Hematopoietic multipotent progenitor cell treated with erythropoietin and hydrocortisone succinate and interleukin-3 and kit ligand, for 8 days (in vitro differentiated cells): ENCODE data around the gene KCNJ6.
"Not testable (repeated sequence)": the region's sequence is repeated elsewhere in the genome, so short reads cannot be mapped to it uniquely, and the experiment has no call there.

Source experiments
- DNase-seq: peaks from one replicate; pipeline ENCODE4 v3.0.0-alpha.2; 2015

Gene KCNJ6

DNA sequence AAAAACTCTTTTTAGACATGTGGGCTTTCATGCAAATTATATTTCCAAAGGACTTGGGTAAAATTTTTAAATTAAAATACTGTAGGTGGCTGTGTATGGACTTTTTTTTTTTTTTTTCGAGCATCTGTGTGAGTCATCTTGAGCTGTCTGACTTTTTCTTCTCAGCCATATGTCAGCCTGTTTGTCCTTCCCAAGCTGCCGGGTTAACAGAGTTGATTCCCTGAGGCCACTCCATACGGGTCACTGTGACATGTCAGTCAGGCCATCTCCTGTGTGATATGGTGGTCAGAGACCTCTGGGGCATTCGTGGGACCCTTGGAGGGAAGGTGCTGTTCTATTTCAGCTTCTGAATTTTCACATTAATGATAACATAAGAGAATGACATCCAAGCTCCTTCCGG, 148.3 kb downstream of the KCNJ6 start:
- DNase-seq, result no peak

DNA sequence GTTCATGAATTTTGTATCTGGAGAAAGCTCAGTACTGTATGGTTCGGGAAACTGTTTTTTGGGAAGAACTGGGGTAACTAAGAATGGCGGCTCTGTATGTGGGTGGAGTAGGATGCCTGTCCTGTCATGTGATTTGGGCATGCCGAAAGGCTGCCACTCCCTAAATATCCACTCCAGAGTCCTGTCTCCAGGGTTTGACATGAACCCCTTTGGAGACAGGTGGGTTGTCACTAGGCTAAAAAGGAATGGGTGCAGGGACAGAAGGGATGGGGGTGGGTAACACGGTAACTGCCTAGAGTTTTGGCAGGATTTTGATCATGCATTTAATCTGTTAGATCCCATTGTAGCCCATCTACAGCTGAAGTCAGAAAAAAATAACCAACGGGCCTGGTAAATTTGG, 150.1 kb downstream of the KCNJ6 start:
- DNase-seq, result no peak

DNA sequence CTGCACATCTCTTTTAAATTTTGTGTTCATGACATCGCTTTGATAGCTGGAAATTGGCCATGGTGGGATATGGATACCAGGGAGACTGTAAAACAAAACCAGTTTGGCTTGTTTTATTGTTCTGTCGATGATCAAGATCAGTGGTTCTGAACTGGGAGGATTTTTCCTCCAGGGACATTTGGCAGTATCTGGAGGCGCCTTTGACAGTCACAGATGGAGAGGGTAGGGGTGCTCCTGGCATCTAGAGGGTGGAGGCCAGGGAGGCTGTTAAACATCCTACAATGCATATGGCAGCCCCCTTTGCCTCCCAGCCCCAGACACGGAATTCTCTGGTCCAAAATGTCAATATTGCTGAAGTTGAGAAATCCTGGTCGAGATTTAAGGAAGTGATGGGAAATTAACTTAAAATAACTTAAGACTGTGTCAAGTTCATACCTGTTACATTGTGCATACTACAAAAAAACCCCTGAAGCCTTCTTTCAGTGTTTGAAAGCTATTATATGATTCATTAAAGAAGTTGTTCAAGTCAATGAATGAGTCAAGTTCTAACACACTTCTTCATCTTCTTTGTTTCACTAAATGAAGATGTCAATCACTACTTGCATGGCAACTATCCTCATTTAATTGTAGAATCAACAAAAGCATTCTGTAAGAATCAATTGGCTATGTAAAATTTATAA, 150.9 kb downstream of the KCNJ6 start:
- DNase-seq, result no peak

DNA sequence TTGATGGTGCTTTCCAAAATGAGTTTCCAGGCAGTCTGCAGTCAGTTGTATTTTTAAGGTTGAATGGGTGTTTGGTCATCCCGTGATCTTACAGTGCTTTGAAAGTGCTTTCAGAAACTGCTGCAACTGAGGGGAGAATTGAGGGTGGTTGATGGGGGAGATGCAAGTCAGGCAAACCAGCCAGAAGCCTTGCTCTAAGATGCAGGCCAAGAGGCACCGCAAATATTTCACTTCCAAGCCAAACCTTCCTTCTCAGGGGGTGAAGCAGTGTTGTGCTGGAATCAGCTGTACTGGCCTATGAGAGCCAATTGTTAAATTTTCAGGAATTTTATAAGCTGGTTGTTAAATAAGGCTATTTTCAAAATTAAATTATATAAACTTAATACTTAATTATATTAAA, 151.6 kb downstream of the KCNJ6 start:
- no peak for DNase-seq

DNA sequence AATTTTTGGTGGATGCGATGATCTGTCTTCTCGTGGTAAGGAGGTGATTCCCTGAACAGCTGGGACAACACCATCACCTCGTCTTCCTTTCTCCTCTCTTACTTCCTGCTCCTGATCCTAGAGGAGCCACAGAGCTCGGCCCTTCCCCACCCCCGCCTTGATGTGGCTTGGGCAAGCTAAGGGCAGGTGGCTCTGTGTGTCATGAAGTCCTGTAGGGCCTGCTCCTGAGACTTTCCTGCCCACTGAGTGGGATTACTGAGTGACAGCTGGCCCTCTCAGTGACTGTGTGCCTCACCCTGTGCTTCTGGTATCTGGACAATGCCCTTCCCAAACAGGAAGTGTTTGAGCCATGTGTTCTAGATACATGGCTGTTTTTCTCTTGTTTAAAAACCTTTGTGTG, 153.0 kb downstream of the KCNJ6 start:
- no peak for DNase-seq

DNA sequence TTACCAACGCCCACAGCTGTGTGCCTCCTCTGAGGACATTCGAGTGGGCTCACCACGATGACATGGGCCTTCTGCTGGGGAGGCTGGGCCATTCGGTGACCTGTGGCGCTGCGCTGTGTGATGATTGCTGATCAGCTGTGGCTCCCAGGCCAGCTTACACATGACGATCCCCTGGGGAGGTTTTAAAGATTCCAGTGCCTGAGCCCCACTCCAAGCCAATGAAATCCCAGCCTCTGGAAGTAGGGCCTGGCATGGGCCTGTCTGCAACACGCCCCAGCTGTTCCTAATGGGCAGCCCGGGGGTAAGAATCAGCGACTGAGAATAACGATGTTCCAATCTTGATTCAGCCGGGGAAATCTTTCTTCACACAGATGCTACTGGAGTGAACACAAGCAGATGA, 153.7 kb downstream of the KCNJ6 start:
- no peak for DNase-seq

DNA sequence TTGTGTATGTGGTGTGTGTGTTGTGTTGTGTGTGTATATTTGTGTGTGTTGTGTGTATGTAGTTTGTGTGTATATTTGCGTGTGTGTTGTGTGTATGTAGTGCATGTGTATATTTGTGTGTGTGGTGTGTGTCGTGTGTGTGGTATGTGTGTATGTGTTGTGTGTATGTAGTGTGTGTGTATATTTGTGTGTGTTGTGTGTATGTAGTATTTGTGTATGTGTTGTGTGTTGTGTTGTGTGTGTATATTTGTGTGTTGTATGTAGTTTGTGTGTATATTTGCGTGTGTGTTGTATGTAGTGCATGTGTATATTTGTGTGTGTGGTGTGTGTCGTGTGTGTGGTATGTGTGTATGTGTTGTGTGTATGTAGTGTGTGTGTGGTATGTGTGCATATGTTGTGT, 154.9 kb downstream of the KCNJ6 start:
- DNase-seq, result not testable (repeated sequence)

DNA sequence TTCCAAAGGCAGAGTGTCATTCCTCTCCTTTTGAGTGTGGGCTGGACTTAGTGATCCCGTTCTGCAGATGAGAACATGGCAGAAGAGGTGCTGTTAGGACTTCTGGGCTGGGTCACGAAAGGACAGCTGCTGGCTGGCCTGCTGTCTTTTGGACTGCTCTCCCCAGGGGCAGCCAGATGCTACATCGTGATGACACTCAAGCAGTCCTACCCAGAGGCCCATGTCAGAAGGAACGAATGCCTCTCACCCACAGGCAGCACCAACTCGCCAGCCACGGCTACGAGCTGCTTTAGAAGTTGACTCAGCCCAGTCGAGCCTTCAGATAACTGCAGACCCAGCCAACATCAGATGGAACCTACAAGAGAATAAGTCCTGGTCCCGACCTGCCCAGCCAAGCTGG, 156.5 kb downstream of the KCNJ6 start:
- no peak for DNase-seq

DNA sequence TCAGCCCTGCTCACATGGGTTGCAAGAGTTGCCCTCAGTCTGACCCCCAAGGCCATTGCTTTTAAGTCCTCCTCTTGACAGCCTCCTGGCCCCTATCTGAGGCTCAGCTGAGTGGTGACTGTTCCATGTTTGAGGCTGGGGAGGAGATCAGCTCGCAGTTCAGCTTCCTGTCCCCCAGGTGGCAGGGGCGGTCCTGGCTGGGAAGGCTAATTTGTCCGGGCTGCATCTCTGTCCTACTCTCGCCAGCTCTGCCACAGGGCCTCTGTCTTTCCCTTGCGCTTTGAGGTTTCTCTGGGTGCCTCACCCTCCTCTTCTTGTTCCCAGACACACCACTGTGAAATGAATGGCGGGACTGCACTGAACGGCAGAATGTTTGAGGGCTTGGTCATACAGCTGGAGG, 157.3 kb downstream of the KCNJ6 start:
- peak; percentile 28 for DNase-seq

DNA sequence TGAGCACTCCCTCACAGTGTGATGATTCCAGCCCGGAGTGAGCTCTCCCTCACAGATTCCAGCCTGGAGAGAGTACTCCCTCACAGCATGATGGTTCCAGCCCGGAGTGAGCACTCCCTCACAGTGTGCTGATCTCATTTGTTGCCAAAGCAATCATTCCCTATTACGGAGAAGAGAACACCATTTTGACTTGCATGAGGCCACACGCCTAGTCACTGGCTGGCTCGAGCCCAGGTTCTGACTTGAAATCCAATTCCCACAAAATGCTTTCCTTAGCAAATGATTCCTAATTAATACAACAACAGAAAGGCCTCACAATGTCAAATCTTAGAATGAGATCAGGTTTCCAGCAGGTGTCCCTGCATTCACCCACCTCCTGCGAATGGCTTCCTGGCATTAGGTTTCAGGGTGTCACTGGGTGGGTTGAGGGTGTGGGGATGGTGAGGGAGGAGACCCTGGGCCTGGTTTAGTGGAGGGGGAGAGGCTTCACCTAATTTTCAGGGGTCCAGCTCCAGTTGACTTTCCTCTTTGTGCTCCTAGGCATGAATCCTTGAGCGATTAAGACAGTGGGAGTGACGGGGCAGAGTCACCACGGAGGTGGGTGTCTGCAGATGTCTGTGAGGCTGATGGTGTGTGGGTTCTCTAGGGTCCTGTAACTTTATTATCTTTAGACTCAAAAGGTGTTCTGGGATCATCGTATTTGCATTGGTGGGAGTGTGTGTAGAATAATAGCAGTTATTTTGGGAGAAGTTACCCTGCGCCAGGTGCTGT, 158.5 kb downstream of the KCNJ6 start:
- no peak for DNase-seq

DNA sequence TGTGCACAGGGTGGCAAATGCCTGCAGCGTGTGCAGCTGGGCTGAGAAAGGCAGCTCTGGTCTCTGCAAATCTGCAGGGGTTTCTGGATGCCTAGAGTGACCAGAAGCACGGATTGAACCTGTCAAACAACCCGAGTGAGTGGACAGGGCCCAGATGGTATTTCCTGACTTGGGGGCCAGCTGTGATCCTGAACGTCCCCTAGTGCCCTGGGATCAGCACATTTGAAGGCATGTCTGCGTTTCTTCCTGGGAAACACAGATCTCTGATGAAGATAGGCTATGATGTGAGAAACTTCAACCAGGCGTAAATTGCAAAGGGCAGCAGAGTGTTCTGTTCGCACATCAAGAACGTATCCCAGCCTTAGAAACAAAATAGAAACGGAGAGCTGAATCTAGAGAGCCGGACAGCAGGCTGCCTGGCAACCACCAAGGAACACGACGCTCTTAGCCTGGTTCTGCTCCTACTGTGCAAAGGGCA, 163.1 kb downstream of the KCNJ6 start:
- no peak for DNase-seq

DNA sequence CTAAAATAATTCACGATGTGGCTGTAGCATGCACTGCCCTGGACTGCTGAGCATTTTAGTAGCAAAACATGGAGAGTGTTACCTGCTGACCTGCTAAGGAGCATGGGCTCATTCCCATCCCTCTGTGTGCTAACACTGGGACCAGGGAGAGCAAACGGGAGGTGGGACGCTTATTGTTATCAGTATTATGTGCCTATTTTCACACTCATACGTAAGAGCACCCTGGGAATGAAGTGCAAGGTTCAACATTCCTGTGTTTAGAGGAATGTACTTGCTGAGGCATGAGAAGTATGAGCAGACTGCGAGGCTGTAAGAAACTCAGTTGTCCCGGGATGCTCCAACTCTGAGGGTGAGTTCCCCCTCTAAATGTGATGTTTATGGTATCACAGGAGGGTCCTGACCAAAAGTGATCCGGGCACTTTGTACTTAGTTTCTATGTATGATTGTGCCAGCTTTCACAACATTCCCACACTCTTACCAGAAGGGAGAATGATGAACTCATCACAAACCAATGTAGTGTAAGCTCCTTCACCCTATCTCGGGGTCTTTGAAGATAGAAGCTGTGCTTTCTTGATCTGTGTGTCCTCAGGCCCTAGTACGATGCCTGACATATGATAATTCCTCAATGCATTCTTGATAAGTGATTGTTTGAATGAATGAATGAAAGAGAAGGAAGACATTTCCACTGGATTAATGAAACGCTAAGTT, 164.8 kb downstream of the KCNJ6 start:
- DNase-seq, result no peak

DNA sequence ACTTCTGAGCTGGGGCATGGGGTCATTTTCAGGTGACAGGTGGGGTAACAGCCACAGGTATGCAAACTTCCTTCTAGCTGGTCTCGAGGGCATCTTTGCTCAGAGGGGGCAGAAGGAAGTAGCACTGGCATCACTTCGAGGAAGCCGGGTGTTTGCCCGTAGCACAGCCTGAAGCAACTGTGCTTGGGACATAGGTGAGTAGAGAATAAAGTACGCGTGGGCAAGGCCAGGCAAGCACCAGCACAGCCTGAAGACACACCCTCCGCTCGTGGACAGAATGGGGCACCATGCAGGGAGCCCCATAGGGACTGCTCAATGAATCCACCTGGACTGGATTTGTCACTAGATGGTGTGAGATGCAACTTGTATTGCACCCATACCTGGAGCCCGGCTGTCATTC, 167.1 kb downstream of the KCNJ6 start:
- no peak for DNase-seq

DNA sequence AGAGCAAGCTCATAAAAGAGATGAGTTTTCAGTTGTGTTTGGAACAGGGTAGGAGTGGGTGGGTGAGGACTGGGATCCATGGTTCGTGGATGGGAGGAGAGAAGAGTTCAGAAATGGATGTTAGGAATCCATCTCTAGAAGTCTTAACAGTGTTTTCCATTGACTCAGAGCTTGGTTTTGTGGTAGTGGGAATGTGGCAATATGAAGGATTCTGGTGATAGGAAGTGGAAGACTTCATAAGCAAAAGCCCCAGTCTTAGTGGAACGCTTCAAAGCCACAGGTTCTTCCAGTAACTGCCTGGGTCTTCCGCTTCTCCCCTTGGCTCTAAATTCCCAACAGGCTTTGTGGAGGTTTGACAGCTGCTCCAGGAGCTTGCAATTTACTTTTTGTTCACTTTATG, 167.9 kb downstream of the KCNJ6 start:
- no peak for DNase-seq

DNA sequence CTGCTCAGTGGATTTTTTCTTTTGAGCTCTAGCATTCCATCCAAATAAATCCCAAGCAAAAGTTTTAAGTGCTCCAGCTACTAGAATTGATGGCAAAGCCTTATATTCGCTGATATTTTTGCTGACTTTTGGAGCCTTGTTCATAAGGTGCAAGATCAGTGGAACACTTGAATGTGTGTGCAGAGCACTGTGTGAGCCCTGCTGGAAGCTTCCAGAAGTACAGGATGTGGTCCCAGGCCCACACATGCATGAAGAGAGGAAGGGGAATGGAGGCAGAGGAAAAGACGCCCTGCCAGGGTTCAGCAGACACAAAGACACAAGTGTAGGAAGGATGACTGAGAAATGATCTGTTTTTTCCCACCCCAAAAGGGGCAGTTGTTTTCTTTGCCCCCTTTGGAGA, 169.4 kb downstream of the KCNJ6 start:
- no peak for DNase-seq

DNA sequence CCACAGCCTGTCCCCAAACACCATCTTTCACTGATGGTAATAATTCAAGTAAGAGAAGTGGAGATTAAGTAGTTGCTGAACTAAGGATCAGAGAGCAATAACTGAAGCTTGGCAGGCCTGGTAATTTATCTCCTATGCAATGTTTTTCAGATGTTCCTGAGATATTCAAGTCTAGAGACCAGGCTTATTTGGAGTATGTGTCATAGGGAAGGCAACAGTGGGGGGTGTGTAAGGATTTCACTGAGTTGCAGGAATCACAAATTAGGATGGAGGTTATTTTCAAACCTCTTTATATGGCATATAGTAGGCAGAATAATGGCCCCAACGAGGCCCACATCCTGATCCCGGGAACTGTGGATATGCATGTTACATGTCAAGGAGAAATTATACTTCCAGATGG, 171.7 kb downstream of the KCNJ6 start:
- no peak for DNase-seq

DNA sequence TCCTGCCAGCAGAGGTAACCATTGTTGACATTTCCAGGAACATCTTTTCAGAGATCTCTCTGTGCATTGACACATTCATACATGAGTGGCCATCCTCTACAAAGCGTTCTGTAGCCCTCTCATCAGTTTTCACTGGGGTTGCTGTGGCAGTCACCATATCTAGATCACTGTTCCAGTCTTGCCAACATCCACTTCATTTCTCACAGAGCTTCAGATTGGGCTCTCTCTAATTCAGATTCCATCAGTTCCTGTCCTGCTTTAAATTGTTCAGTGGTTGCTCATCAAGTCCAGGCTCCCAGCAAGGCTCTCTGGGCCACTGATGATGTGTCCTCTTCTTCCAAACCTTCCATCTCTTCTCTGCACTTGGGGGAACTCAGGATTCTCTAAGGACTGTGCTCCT, 173.7 kb downstream of the KCNJ6 start:
- DNase-seq, result no peak

DNA sequence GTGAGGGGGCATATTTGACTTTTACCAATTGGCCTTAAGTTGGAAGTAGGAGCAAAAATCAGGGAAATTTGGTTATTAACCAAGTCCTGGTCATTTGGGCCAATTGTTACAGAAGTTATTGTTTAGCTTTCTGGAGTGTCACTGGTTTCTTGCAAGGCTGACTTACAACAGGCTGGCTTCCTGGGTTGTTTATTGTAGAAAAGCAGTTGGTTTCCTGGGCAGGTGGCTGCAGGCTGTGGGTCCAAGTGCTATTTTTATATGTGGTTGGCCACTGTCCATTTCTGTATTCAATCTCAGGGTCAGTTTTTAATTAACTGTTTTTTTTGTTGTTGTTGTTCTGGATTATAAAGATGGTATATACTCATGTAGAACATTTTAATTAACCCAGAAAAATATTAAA, 174.1 kb downstream of the KCNJ6 start:
- DNase-seq, result no peak

DNA sequence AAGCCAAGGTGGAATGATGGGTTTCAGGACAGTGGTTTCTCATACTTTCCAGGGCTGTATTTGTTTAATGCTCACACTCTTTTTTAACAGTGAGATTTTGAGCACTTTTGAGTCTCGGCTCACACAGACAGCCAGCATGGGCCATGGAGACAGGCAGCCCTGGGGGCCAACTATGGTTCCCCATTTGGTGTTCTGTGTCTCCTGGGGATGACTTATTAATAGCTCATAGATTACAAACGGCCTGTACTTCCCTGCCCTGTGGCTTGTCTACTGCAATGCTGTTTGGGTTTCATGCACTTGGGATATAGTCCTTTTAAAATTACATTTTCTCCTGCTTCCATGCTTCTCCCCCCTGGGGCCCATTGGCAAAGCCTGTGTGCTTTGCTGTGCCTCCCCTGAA, 178.3 kb downstream of the KCNJ6 start:
- DNase-seq, result no peak

DNA sequence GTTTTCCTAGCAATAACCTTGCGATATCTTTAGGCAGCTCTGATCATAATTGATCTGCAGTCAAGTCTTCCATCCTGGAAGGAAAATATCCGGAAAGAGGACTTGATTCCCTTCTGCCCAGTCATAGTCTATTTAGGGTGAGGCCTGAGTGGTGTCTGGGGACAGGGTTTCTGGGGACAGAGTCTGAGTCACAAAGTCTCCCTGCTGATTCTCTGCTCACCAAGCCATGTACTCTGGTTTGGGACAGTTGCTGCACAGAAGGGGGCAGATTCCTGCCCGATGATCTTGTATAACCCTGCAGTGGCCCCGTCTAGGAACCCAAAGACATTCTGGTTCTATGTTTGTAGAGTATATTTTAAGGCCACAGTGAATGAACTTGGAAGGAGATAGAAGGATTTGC, 178.8 kb downstream of the KCNJ6 start:
- DNase-seq, result no peak

DNA sequence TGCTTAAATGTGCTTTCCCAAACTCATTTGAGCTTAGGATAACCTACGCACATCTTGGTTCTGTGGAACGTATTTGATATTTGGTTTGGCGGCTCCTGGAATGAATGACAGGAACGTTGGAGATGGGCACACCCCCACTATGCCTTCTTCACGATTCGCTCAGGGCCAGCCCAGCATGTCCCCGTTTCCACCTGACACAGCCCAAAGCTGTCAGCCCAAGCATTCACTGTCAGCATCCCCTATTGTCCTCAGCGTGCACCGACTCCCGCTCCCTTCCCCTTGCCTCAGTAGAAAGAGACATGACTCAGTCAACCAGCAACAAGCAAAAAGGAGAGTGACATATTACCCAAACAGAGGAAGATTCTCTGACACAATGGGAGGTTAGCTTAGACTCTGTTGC, 181.4 kb downstream of the KCNJ6 start:
- no peak for DNase-seq

DNA sequence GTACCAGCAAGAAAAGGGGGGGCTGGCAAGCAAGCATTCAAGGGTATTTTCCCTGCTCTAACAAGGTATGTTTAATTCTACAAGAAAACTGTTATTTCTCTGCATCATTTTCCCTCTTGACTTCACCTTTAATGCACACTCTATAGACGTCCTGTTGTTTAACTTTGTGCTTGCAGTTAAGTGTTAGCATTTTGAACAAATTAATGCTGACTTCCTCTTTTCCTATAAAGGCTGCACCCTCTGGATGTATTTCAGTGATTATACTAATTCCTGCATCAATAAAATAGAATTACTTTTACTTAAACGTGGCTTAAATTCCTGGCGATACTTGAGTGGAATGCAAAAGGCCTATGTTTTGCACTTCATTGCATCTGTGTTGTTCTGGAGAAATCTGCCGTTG, 183.3 kb downstream of the KCNJ6 start:
- no peak for DNase-seq

DNA sequence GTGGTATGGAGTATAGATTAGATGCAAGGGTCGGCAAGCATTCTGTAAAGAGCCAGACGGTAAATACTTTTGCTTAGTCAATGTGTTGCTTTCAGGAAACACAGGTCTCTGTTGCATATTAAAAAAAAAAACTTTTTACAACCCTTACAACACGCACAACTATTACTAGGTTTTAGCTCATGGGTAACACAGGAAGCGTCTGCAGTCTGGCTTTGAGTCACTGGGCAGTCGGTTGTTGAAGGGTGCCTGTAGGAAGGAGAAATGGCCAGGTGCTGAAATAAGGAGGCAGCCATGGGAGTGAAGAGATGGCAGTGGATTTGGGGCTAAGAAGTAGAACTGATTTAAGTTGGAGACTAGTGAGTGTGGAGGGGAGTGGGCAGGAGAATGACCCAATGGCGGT, 192.1 kb downstream of the KCNJ6 start:
- DNase-seq, result no peak

DNA sequence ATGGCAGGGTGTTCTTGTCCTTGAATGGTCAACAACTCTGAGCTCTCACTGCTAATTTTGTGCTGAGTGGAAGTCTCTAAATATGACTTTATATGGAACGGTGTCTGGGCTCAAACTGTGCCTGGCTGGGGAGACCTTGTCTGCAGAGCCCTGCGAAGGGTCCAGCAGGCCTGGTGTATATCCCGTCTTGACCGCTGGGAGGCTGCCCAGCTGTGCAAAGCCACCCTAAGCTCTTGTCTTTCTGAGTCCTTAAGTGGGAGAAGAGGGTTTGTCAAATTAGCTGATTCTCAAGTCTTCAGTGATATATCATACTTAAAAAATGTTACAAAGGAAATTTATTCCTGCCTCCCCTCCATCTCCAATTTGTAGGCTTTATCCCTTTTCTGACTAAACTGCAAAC, 198.7 kb downstream of the KCNJ6 start:
- no peak for DNase-seq
